GM12865 (cell line): ENCODE results near the gene ZBTB14.

Experiments
- DNase-seq: peaks from one replicate; pipeline ENCODE4 v3.0.0; 2010; ENCODE audit warnings: low read depth
- H3K4me3 ChIP-seq: 2 replicates; pipeline ENCODE4 v1.5.1; 2011; ENCODE audit warnings: mild to moderate bottlenecking, low read depth, low read length, control low read depth
- TF ChIP-seq, protein P1 (sequence below): IDR thresholded peaks from 2 replicates; pipeline ENCODE4 v1.5.1; 2011; ENCODE audit warnings: low read length, control low read depth, low read depth, inconsistent platforms; ENCODE audit not compliant: insufficient read depth; ENCODE audit errors: missing control alignments

The ZBTB14 gene

DNA sequence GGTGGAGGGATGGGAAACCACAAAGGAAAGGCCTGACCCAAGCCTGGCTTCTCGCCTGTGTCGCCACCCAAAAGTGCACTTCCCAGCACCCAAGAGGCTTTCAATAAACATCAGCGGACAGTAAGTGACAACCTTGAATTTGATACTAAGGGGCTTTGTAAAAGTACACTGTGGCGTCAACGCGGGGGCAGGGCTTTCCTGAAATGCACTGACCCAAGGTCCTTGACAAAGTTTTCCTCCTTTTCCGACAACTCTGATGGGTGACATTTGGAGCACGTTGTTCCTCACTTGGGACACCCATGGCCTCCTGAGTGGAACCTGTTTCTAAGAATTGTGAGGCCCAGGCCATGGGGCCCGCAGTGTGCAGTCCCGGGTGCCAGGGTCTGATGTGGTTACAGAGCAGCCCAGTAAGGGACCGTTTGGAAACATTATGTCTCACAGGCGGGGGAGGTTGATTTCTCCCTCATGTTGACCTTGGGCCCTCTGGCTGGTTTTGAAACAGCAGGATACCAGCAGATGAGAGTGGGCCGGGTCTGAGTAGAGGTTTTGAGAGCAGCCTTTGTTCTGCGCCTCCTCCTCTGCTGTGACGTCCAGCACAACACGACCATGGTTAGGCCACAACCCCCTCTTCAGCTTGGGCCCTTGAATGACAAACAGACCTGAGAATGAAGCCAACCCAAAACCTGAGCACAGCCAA lies 2.8 kb upstream of the ZBTB14 start:
- DNase-seq, result no peak
- TF ChIP-seq, protein P1, sequence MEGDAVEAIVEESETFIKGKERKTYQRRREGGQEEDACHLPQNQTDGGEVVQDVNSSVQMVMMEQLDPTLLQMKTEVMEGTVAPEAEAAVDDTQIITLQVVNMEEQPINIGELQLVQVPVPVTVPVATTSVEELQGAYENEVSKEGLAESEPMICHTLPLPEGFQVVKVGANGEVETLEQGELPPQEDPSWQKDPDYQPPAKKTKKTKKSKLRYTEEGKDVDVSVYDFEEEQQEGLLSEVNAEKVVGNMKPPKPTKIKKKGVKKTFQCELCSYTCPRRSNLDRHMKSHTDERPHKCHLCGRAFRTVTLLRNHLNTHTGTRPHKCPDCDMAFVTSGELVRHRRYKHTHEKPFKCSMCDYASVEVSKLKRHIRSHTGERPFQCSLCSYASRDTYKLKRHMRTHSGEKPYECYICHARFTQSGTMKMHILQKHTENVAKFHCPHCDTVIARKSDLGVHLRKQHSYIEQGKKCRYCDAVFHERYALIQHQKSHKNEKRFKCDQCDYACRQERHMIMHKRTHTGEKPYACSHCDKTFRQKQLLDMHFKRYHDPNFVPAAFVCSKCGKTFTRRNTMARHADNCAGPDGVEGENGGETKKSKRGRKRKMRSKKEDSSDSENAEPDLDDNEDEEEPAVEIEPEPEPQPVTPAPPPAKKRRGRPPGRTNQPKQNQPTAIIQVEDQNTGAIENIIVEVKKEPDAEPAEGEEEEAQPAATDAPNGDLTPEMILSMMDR, result no peak
- H3K4me3 ChIP-seq, result no peak overlapping the region

DNA sequence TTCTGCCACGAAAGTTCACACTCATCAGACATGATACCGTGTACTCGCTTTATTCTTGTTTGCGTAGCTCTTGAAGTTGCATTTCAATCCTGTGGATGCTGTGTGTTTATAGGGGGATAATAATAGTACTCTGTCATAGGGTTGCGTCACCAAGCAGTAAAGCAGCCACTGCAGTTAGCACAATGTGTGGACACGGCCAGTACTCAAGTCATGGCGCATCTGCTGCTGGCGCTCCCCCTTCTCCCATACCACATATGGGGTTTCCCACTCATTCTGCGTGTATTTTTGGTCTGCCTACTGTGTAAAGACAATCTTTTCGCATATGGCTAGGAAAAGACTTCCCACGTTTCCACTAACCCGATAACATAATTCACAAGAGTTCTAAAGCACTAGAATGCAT lies 2.1 kb upstream of the ZBTB14 start:
- TF ChIP-seq, protein P1, result no peak
- DNase-seq, result no peak
- H3K4me3 ChIP-seq, result no peak overlapping the region

DNA sequence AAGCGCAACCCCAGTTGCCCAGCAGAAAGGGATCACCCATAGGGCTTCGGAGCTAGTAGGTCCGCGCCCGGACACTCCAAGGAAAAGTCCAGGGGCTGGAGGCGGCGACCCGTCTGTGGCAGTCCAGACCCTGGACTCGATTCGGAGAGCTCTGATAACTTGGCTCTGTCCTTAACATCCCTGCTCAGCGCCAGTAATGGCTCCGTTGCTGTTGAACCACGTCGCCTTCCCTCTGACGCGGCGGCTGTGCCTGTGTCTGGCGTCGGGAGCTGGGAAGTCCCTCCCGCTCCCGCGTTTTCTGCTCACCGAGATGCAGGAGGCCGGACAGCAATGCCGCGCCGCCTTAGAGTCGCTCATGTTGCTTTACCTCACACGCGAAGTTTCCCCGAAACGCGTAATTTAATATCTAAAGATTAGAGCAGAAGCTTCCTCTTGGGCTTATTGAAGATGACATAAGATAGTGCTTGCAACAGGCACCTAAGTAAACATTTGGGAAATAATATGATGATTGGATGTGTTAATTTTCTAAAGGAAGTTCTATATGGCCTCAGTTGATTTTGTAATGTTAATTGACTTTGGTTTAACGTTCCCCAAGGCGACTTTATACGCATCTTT lies 1.3 kb upstream of the ZBTB14 start:
- H3K4me3 ChIP-seq, result peak overlapping the region; percentile 66
- peak; percentile 84 for DNase-seq
- TF ChIP-seq, protein P1, result no peak

DNA sequence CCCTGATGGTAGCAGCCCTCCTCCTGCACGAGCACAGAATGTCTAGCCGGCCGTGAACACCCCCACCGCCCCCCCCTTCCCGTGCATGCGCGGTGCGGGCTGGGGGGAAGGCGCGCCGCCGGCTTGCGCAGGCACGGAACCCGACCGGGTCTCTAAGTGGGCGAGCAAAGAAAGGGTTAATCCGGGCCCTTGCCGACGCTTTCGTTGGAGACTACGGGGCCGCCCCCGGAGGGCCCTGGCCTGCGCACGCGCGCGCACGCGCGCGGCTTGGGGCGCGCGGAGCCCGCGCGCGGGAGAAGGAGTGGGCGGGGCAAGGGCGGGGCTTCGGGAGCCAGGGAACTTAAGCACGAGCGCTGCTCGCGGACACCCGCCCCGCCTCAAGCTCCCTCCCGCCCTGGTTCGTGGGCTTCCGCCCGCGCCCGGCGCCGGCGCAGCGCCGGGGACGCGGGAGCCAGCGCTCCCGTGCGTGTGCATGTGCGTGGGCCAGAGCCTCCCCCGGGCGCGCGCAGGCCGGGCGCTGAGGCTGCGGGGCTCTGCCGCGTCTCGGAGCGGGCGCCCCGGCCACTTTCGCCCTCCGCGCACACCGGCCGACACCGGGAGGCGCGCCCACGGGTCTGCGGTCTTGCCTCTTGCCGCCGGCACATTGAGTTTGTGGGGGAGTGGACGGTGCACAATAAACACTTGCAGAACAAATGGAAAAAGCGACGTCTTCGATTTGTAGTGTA lies 617 bp upstream of the ZBTB14 start:
- TF ChIP-seq, protein P1, result no peak
- H3K4me3 ChIP-seq, result peak overlapping the region; percentile 66
- DNase-seq, result peak; percentile 97

DNA sequence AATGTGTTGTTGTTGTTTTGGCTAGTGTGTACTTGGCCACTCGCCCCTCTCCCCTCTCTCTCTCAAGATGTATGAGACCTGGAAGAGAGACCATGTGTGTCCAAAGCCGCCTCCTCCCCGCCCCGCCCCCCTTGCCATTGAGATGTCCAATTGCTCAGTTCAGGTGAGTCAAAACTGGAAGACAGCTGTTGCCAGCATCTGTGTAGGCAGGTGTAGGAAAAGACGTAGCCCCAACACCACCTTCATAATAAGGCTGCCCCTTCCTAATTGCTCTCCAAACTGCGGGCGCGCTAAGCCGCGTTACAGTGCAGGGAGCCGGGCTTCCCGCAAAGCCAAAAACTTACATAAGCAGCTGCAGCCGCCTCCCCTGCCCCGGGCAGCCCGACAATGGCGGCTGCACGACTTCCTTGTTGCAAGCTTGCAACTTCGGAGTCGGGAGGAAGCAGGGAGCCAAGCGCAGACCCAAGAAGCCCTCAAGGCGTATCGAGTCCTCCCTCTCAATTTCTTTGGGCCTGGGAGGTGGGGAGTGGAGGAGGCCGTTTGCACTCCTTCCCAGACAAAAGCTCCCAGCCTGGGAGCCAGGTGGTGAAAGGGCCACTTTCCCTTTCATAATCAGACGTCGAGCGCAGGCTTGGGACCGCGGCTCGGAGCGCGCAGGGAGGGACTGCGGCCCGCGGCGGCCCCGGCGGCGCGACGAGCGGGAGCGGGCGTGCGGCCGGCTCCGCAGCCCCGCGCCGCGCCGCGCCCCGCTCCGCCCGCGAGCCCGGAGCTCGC lies 882 bp downstream of the ZBTB14 start:
- H3K4me3 ChIP-seq, result peak overlapping the region; percentile 75
- DNase-seq, result peak; percentile 75
- TF ChIP-seq, protein P1, result no peak

DNA sequence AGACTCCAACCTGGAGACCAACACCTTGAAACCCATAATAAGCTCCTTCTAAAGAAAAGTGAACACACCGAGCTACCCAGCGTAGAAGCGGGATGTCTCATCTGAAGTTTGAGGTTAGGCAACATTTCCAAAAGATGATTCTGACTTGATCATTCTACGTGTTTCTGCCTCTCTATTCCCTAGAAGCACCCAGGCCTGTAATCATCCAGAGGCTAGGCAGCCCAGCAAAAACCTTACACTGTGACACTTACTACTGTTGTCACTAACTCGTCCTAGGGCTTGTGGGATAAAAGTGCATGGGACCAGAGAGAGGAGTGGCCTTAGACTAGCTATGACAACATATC lies 1.4 kb downstream of the ZBTB14 start:
- DNase-seq, result no peak
- H3K4me3 ChIP-seq, result peak overlapping the region; percentile 75
- TF ChIP-seq, protein P1, result no peak
